ENCODE data around the gene IGFBP1. TPM values are rescaled to one million over a fixed set of nuclear protein-coding genes. Genes with fewer than 3 reads are reported as not detected.

Gene IGFBP1
- total and polyA plus RNA-seq, 2 of the 13 experiments (the other 11 are each of a cell fraction or from before 2014, with no cell fraction given): 5.4 to 885 TPM

DNA sequence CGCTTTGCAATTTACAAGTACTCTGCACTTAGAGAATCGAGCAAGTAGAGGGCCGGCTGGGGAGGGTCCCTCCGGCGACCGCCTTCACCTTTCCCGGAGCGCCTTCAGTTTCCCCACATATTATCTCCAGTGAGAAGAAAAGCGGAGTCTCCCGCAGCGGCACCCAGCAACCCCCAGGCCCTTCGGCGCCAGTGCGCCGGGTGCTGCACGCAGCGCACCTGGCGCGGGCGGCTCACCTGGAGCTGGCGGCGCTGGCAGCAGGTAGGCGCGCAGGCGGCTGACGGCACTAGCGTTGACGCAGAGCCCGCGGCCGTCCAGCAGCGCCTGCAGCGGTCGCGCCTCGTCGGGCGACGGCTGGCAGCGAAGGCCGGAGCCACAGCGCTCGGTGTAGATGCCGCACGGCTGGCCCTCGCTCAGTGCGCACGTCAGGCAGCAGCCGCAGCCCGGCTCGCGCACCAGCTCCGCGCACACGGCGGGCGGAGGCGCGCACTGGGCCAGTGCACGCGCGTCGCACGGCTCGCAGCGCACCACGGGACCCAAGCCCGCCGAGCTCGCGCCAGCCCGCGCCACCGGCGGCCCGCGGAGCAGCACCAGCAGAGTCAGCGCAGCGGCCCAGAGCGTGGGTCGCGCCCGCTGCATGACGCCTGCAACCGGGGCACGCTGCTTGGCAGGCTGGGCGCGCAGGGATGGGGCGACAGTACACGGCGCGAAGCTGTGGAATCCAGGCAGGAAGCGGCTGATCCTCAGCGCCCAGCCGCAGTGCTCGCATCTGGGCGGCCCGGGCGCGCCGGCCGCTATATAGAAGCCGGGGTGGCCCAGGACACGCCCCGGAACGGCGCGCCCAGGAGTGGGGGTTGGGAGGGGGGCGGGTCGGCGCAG lies 32.5 kb downstream of the IGFBP1 start, which contains the start of gene IGFBP3:
TSS of gene IGFBP3 (minus strand) at position 771 of the 879 bp plus-strand sequence. CDS start at position 639, 132 bp downstream.
- Histone ChIP-seq H3K9me3 (ENCODE audit: low read length) (no peaks in the 10 kb centered on the region), H3K9ac (ENCODE audit: insufficient read depth, low read depth, low read length) (peak within 1 kb of the TSS; percentile 12; the same call in 1 of the 2 replicates), H3K4me1 (ENCODE audit: insufficient read depth, low read length) (peaks cover 27% of the 10 kb centered on the region), H3K27ac (ENCODE audit: extremely low read length, insufficient read depth, low read length) (no peak within 1 kb of the TSS), H3K4me2 (ENCODE audit: low read depth, low read length) (peak within 1 kb of the TSS; percentile 50), H3K4me3 (replicated peaks in 1 of 3; ENCODE audit: insufficient read depth in 1 of 3, low read depth in 2 of 3, low read length in 3 of 3) (peak within 1 kb of the TSS in 2 of 3 experiments; percentile 42 to 61; a peak in 3 of 6 replicates), H3K36me3 (replicated peaks in 1 of 2; ENCODE audit: control insufficient read depth in 1 of 2, insufficient read depth in 2 of 2, low read length in 2 of 2) (no peaks in the 10 kb centered on the region), H3K27me3 (ENCODE audit: control insufficient read depth in 1 of 2, insufficient read depth in 2 of 2, low read length in 2 of 2) (peaks cover 7 to 54% of the 10 kb centered on the region in 2 experiments; a peak in 4 of 5 replicates), H2AFZ (ENCODE audit: low read length) (no peak within 1 kb of the TSS), H4K20me1 (ENCODE audit: insufficient read depth, low read length) (peaks cover 7% of the 10 kb centered on the region; the same call in 1 of the 2 replicates), H3K79me2 (ENCODE audit: insufficient read depth, low read length) (no peaks in the 10 kb centered on the region)
- CTCF ChIA-PET (ENCODE audit: low intra/inter-chr PET ratio, low total read pairs): interaction anchor here (2.0 kb wide), 1 partner anchor 1260 kb away, joined by 6 read pairs; no protein-coding TSS in a partner anchor
- intact Hi-C loops (cut with micrococcal nuclease; ENCODE audit: unreplicated experiment) (loop anchor here (10.0 kb wide), 1 partner anchor 294 kb away; no protein-coding TSS in a partner anchor), in situ Hi-C loops (cut with HindIII; ENCODE audit: extremely low pct_ligation_motif_present, low pct_unique_long_range_greater_than_20kb) (loop anchor here (5.0 kb wide), 2 partner anchors 432 to 1167 kb away; no protein-coding TSS in a partner anchor)
- ATAC-seq (peak; percentile 48), DNase-seq (ENCODE audit: low spot score) (no peak), FAIRE-seq (no peak)
- WGBS (ENCODE audit: low lambda C conversion rate): 48% methylated on average over 27 of the region's 111 CpGs
- POLR2A ChIA-PET: interaction anchor here (1.0 to 1.1 kb wide), 2 partner anchors 27 to 28 kb away, joined by 3 to 5 read pairs; no protein-coding TSS in a partner anchor
- BruUV-seq (replicated peaks): no TSS peak
- TF ChIP-seq, protein P1, sequence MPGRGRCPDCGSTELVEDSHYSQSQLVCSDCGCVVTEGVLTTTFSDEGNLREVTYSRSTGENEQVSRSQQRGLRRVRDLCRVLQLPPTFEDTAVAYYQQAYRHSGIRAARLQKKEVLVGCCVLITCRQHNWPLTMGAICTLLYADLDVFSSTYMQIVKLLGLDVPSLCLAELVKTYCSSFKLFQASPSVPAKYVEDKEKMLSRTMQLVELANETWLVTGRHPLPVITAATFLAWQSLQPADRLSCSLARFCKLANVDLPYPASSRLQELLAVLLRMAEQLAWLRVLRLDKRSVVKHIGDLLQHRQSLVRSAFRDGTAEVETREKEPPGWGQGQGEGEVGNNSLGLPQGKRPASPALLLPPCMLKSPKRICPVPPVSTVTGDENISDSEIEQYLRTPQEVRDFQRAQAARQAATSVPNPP (CRISPR knock-in tag; IDR thresholded peaks at IDR 0.05): no peak
- TF ChIP-seq CCDC6 (CRISPR knock-in tag; IDR thresholded peaks at IDR 0.05): no peak
- TF ChIP-seq, protein P2, sequence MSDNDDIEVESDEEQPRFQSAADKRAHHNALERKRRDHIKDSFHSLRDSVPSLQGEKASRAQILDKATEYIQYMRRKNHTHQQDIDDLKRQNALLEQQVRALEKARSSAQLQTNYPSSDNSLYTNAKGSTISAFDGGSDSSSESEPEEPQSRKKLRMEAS (IDR thresholded peaks at IDR 0.05): 0 out of 2 replicates have a peak, but pooled peaks have one; percentile 13
- no peak for TF ChIP-seq SMARCC2 (IDR thresholded peaks at IDR 0.05)
- TF ChIP-seq, protein P3, sequence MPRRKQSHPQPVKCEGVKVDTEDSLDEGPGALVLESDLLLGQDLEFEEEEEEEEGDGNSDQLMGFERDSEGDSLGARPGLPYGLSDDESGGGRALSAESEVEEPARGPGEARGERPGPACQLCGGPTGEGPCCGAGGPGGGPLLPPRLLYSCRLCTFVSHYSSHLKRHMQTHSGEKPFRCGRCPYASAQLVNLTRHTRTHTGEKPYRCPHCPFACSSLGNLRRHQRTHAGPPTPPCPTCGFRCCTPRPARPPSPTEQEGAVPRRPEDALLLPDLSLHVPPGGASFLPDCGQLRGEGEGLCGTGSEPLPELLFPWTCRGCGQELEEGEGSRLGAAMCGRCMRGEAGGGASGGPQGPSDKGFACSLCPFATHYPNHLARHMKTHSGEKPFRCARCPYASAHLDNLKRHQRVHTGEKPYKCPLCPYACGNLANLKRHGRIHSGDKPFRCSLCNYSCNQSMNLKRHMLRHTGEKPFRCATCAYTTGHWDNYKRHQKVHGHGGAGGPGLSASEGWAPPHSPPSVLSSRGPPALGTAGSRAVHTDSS (CRISPR knock-in tag; conservative IDR thresholded peaks at IDR 0.05): no peak
- TF ChIP-seq, protein P4, sequence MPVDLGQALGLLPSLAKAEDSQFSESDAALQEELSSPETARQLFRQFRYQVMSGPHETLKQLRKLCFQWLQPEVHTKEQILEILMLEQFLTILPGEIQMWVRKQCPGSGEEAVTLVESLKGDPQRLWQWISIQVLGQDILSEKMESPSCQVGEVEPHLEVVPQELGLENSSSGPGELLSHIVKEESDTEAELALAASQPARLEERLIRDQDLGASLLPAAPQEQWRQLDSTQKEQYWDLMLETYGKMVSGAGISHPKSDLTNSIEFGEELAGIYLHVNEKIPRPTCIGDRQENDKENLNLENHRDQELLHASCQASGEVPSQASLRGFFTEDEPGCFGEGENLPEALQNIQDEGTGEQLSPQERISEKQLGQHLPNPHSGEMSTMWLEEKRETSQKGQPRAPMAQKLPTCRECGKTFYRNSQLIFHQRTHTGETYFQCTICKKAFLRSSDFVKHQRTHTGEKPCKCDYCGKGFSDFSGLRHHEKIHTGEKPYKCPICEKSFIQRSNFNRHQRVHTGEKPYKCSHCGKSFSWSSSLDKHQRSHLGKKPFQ (CRISPR knock-in tag; IDR thresholded peaks at IDR 0.05; ENCODE audit: insufficient replicate concordance): no peak
- TF ChIP-seq, protein P5, sequence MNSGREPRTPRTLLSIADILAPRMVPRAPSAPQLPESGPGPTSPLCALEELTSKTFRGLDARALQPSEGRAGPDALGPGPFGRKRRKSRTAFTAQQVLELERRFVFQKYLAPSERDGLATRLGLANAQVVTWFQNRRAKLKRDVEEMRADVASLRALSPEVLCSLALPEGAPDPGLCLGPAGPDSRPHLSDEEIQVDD (CRISPR knock-in tag; IDR thresholded peaks at IDR 0.05; ENCODE audit: borderline replicate concordance): no peak
- no peak for TF ChIP-seq ETS1 (CRISPR knock-in tag; IDR thresholded peaks at IDR 0.05)
- TF ChIP-seq POLR2A (IDR thresholded peaks at IDR 0.05; ENCODE audit: insufficient read depth in 1 of 2, low read depth in 2 of 2, low read length in 2 of 2): peak in 1 of 2 experiments; percentile 65; a peak in 2 of 4 replicates
- no peak for TF ChIP-seq RFX5 (IDR thresholded peaks at IDR 0.05; ENCODE audit: low read depth, low read length)
- TF ChIP-seq, protein P6, sequence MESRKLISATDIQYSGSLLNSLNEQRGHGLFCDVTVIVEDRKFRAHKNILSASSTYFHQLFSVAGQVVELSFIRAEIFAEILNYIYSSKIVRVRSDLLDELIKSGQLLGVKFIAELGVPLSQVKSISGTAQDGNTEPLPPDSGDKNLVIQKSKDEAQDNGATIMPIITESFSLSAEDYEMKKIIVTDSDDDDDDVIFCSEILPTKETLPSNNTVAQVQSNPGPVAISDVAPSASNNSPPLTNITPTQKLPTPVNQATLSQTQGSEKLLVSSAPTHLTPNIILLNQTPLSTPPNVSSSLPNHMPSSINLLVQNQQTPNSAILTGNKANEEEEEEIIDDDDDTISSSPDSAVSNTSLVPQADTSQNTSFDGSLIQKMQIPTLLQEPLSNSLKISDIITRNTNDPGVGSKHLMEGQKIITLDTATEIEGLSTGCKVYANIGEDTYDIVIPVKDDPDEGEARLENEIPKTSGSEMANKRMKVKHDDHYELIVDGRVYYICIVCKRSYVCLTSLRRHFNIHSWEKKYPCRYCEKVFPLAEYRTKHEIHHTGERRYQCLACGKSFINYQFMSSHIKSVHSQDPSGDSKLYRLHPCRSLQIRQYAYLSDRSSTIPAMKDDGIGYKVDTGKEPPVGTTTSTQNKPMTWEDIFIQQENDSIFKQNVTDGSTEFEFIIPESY (CRISPR knock-in tag; IDR thresholded peaks at IDR 0.05): 0 out of 2 replicates have a peak, but pooled peaks have one; percentile 37
- TF ChIP-seq ZFAT (CRISPR knock-in tag; conservative IDR thresholded peaks at IDR 0.05): no peak
- TF ChIP-seq HOXA7 (CRISPR knock-in tag; IDR thresholded peaks at IDR 0.05): no peak

Measured in HepG2 (cell line).